ENCODE results near the gene ACOXL.

ACOXL gene

GRCh38 chr2:110848519-110849030, 116.2 kb downstream of the ACOXL start:
- Histone ChIP-seq H3K4me3 (ENCODE audit: low read length) (no peak overlapping the region), H3K4me2 (ENCODE audit: low read length) (no peak overlapping the region), H3K27ac (ENCODE audit: low read depth, low read length) (no peak overlapping the region), H3F3A (ENCODE audit: control insufficient read depth, insufficient read depth) (no peaks in the 10 kb centered on the region), H3K9me2 (replicated peaks; ENCODE audit: control insufficient read depth, low read length) (no peaks in the 10 kb centered on the region), H4K20me1 (ENCODE audit: control insufficient read depth, insufficient read depth, low read depth, low read length) (no peaks in the 10 kb centered on the region), H3K79me2 (ENCODE audit: control insufficient read depth, low read length) (no peaks in the 10 kb centered on the region), H3K27me3 (ENCODE audit: control insufficient read depth, low read length) (peaks cover 6% of the 10 kb centered on the region; the same call in 1 of the 2 replicates), H3K4me1 (ENCODE audit: control insufficient read depth, low read length) (peaks cover 6% of the 10 kb centered on the region; the same call in 1 of the 2 replicates), H3K36me3 (ENCODE audit: control insufficient read depth, low read length) (no peaks in the 10 kb centered on the region), H3K9me3 (ENCODE audit: control insufficient read depth, insufficient read depth, low read length) (no peaks in the 10 kb centered on the region)
- no peak for TF ChIP-seq EZH2phosphoT487 (IDR thresholded peaks at IDR 0.05; ENCODE audit: borderline replicate concordance, low read length)

- TF ChIP-seq EZH2phosphoT487 (IDR thresholded peaks at IDR 0.05; ENCODE audit: borderline replicate concordance, low read length) (no peak), CTCF (IDR thresholded peaks at IDR 0.05; ENCODE audit: low read depth, low read length, poor library complexity, severe bottlenecking) (no peak)
- no peaks in the 10 kb centered on the region for H3F3A ChIP-seq (ENCODE audit: control insufficient read depth, insufficient read depth)
- H3K27ac ChIP-seq (ENCODE audit: low read depth, low read length): no peak overlapping the region
- peaks cover 8% of the 10 kb centered on the region for H3K27me3 ChIP-seq (ENCODE audit: control insufficient read depth, low read length)
- no peaks in the 10 kb centered on the region for H3K9me3 ChIP-seq (ENCODE audit: control insufficient read depth, insufficient read depth, low read length)
- no peaks in the 10 kb centered on the region for H3K9me2 ChIP-seq (replicated peaks; ENCODE audit: control insufficient read depth, low read length)
- H3K4me2 ChIP-seq (ENCODE audit: low read length): no peak overlapping the region
- H3K4me3 ChIP-seq (ENCODE audit: low read length): no peak overlapping the region
- no peaks in the 10 kb centered on the region for H4K20me1 ChIP-seq (ENCODE audit: control insufficient read depth, insufficient read depth, low read depth, low read length)
- no peaks in the 10 kb centered on the region for H3K36me3 ChIP-seq (ENCODE audit: control insufficient read depth, low read length)
- no peaks in the 10 kb centered on the region for H3K79me2 ChIP-seq (ENCODE audit: control insufficient read depth, low read length)
- peaks cover 22% of the 10 kb centered on the region for H3K4me1 ChIP-seq (ENCODE audit: control insufficient read depth, low read length)
Observed at GRCh38 chr2:110851531-110851930, 119.2 kb downstream of the ACOXL start.

GRCh38 chr2:110852051-110852450, 119.7 kb downstream of the ACOXL start:
- Histone ChIP-seq H3K4me3 (ENCODE audit: low read length) (no peak overlapping the region), H3K9me2 (replicated peaks; ENCODE audit: control insufficient read depth, low read length) (no peaks in the 10 kb centered on the region), H3F3A (ENCODE audit: control insufficient read depth, insufficient read depth) (no peaks in the 10 kb centered on the region), H3K4me2 (ENCODE audit: low read length) (no peak overlapping the region), H3K36me3 (ENCODE audit: control insufficient read depth, low read length) (no peaks in the 10 kb centered on the region), H3K27ac (ENCODE audit: low read depth, low read length) (no peak overlapping the region), H4K20me1 (ENCODE audit: control insufficient read depth, insufficient read depth, low read depth, low read length) (no peaks in the 10 kb centered on the region), H3K79me2 (ENCODE audit: control insufficient read depth, low read length) (no peaks in the 10 kb centered on the region), H3K4me1 (ENCODE audit: control insufficient read depth, low read length) (peaks cover 17% of the 10 kb centered on the region), H3K9me3 (ENCODE audit: control insufficient read depth, insufficient read depth, low read length) (no peaks in the 10 kb centered on the region), H3K27me3 (ENCODE audit: control insufficient read depth, low read length) (peaks cover 13% of the 10 kb centered on the region)
- TF ChIP-seq CTCF (IDR thresholded peaks at IDR 0.05; ENCODE audit: low read depth, low read length, poor library complexity, severe bottlenecking): no peak
- no peak for TF ChIP-seq EZH2phosphoT487 (IDR thresholded peaks at IDR 0.05; ENCODE audit: borderline replicate concordance, low read length)

- peaks cover 17% of the 10 kb centered on the region for H3K4me1 ChIP-seq (ENCODE audit: control insufficient read depth, low read length)
- no peaks in the 10 kb centered on the region for H4K20me1 ChIP-seq (ENCODE audit: control insufficient read depth, insufficient read depth, low read depth, low read length)
- TF ChIP-seq EZH2phosphoT487 (IDR thresholded peaks at IDR 0.05; ENCODE audit: borderline replicate concordance, low read length): no peak
- TF ChIP-seq CTCF (IDR thresholded peaks at IDR 0.05; ENCODE audit: low read depth, low read length, poor library complexity, severe bottlenecking): no peak
- no peaks in the 10 kb centered on the region for H3K9me3 ChIP-seq (ENCODE audit: control insufficient read depth, insufficient read depth, low read length)
- no peaks in the 10 kb centered on the region for H3K79me2 ChIP-seq (ENCODE audit: control insufficient read depth, low read length)
- H3K27me3 ChIP-seq (ENCODE audit: control insufficient read depth, low read length): peaks cover 16% of the 10 kb centered on the region
- no peak overlapping the region for H3K27ac ChIP-seq (ENCODE audit: low read depth, low read length)
- H3K4me2 ChIP-seq (ENCODE audit: low read length): no peak overlapping the region
- no peaks in the 10 kb centered on the region for H3K9me2 ChIP-seq (replicated peaks; ENCODE audit: control insufficient read depth, low read length)
- no peak overlapping the region for H3K4me3 ChIP-seq (ENCODE audit: low read length)
- no peaks in the 10 kb centered on the region for H3K36me3 ChIP-seq (ENCODE audit: control insufficient read depth, low read length)
- no peaks in the 10 kb centered on the region for H3F3A ChIP-seq (ENCODE audit: control insufficient read depth, insufficient read depth)
Observed at GRCh38 chr2:110852541-110853263, 120.3 kb downstream of the ACOXL start.
